Suprapubic skin (tissue), 4 donors: ENCODE data around the gene RND3. TPM values are rescaled to one million over a fixed set of nuclear protein-coding genes. Genes with fewer than 3 reads are reported as not detected.

ENCODE experiments used
- DNase-seq, 2 donors: peaks; one replicate each; pipeline ENCODE4 v3.0.0-alpha.2; 2019; ENCODE audit warnings: low spot score in 2 of 2
- H3K27ac ChIP-seq: fragments of 200-600 bp; sonication (generic); one replicate; pipeline ENCODE4 v1.5.1; 2019
- H3K27me3 ChIP-seq: fragments of 200-600 bp; sonication (generic); one replicate; pipeline ENCODE4 v1.5.1; 2019
- H3K36me3 ChIP-seq: fragments of 200-600 bp; sonication (generic); one replicate; pipeline ENCODE4 v1.5.1; 2019
- H3K4me1 ChIP-seq: fragments of 200-600 bp; sonication (generic); one replicate; pipeline ENCODE4 v1.5.1; 2019
- H3K4me3 ChIP-seq: fragments of 200-600 bp; sonication (generic); one replicate; pipeline ENCODE4 v1.5.1; 2019; ENCODE audit warnings: mild to moderate bottlenecking
- H3K9me3 ChIP-seq: fragments of 200-600 bp; sonication (generic); one replicate; pipeline ENCODE4 v1.5.1; 2019
- CTCF ChIP-seq, 2 donors: fragments of 200-600 bp in 1 of 2; fragments of 450-650 bp in 1 of 2; sonication (generic) in 1 of 2; IDR thresholded peaks; one replicate each; pipeline ENCODE4 v1.5.1; 2016 to 2019; ENCODE audit warnings: antibody characterized with exemption in 2 of 2, mild to moderate bottlenecking in 1 of 2, moderate library complexity in 1 of 2
- EP300 ChIP-seq: sonication (generic); formaldehyde crosslinking; IDR thresholded peaks from one replicate; pipeline ENCODE4 v1.6.1; 2017; ENCODE audit warnings: antibody characterized with exemption
- POLR2A ChIP-seq, 2 donors: fragments of 450-650 bp; IDR thresholded peaks; one replicate each; pipeline ENCODE4 v1.6.1; 2017; ENCODE audit warnings: antibody characterized with exemption in 2 of 2, mild to moderate bottlenecking in 2 of 2, moderate library complexity in 2 of 2
- POLR2AphosphoS5 ChIP-seq, 3 donors: sonication (generic); formaldehyde crosslinking; IDR thresholded peaks; one replicate each; pipeline ENCODE4 v1.6.1; 2017; ENCODE audit warnings: antibody characterized with exemption in 3 of 3
- WGBS: methylation state at CpG from one replicate; pipeline ENCODE4 v1.1.5; 2018; 5-methylcytosine and 5-hydroxymethylcytosine counted together
- total RNA-seq, 4 donors: library from RNA; depleted of rRNA; stranded (reverse); fragments of >200 nt; gene quantifications; one replicate each; pipeline ENCODE4 v1.1.0, GENCODE V29; 2016

Gene RND3
- total RNA-seq, 4 donors from 2014 or later, result 45.7 to 65.3 (median 56.9) TPM

DNA sequence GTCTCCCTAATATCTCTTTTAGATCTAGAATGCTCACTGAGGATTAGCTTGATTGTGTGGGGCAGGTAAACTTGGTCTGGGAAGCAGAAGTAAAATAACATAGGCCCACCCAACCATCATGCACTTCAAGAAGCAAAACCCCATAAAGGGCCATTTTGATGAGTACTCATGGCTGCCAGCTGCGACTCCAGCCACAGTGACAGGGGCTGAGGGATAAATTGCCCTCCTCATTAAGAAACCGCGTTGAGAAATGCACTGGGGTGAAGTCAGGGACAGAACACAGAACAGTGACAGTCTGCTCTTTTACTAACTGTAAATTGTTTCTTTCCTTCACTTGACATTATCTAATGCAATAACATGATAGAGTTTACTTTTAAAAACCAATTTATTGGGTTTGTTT is 60.2 kb downstream of the RND3 start:
- Histone ChIP-seq H3K27me3 (no peaks in the 10 kb centered on the region), H3K27ac (no peak overlapping the region), H3K9me3 (no peaks in the 10 kb centered on the region), H3K4me1 (no peaks in the 10 kb centered on the region), H3K4me3 (no peak overlapping the region), H3K36me3 (no peaks in the 10 kb centered on the region)
- 69% methylated on average over 3 of the region's 3 CpGs for WGBS
- no peak for TF ChIP-seq POLR2A (IDR thresholded peaks at IDR 0.05)
- no peak for TF ChIP-seq EP300
- no peak for TF ChIP-seq CTCF (IDR thresholded peaks at IDR 0.05)
- no peak for TF ChIP-seq POLR2AphosphoS5 (IDR thresholded peaks at IDR 0.05)
- DNase-seq, result no peak

DNA sequence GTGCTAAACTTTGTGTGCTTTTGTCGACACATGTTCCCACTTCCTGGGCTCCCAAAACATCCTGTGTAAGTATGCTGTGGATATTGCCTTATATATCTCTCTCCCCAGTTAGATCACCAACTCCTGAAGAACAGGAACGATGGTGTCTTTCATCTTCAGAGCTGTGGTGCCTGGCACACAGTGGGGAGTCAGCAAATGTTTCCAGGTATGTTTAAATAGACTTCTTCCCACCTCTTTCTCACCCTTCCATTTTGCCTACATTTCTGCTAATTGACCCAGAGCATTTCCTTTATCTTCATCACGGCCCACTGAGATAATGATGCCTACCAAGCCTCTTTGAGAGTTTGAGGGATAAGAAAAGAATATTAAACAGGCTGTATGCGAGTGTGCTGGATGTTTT is 60.7 kb downstream of the RND3 start:
- Histone ChIP-seq H3K4me1 (no peaks in the 10 kb centered on the region), H3K4me3 (no peak overlapping the region), H3K9me3 (no peaks in the 10 kb centered on the region), H3K27me3 (no peaks in the 10 kb centered on the region), H3K36me3 (no peaks in the 10 kb centered on the region), H3K27ac (no peak overlapping the region)
- TF ChIP-seq POLR2AphosphoS5 (IDR thresholded peaks at IDR 0.05), result no peak
- TF ChIP-seq POLR2A (IDR thresholded peaks at IDR 0.05), result no peak
- no peak for TF ChIP-seq EP300
- no peak for TF ChIP-seq CTCF (IDR thresholded peaks at IDR 0.05)
- no peak for DNase-seq
- 88% methylated on average over 4 of the region's 4 CpGs for WGBS

DNA sequence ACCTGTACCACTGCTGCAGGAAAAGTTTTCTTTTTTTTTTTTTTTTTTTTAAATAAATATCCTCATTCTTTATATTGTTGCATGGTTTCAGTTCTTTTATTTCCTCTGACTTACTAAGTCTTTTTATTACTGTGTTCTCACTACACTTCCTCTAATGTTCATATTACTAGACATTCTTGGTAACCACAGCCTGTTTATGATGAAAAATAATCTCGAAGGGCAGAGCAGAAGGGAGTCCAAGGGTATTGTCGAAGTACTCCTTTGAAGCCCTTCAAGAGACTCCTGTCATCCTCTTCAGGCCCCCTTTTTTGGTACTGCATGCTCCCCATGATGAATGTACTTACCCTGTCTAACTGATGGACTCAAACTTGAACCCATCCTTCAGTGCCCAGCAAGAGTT is 61.2 kb downstream of the RND3 start:
- Histone ChIP-seq H3K27me3 (no peaks in the 10 kb centered on the region), H3K4me1 (no peaks in the 10 kb centered on the region), H3K9me3 (no peaks in the 10 kb centered on the region), H3K27ac (no peak overlapping the region), H3K4me3 (no peak overlapping the region), H3K36me3 (no peaks in the 10 kb centered on the region)
- no peak for DNase-seq
- no peak for TF ChIP-seq CTCF (IDR thresholded peaks at IDR 0.05)
- no peak for TF ChIP-seq POLR2AphosphoS5 (IDR thresholded peaks at IDR 0.05)
- no peak for TF ChIP-seq EP300
- TF ChIP-seq POLR2A (IDR thresholded peaks at IDR 0.05), result no peak
- 82% methylated on average over 2 of the region's 2 CpGs for WGBS

DNA sequence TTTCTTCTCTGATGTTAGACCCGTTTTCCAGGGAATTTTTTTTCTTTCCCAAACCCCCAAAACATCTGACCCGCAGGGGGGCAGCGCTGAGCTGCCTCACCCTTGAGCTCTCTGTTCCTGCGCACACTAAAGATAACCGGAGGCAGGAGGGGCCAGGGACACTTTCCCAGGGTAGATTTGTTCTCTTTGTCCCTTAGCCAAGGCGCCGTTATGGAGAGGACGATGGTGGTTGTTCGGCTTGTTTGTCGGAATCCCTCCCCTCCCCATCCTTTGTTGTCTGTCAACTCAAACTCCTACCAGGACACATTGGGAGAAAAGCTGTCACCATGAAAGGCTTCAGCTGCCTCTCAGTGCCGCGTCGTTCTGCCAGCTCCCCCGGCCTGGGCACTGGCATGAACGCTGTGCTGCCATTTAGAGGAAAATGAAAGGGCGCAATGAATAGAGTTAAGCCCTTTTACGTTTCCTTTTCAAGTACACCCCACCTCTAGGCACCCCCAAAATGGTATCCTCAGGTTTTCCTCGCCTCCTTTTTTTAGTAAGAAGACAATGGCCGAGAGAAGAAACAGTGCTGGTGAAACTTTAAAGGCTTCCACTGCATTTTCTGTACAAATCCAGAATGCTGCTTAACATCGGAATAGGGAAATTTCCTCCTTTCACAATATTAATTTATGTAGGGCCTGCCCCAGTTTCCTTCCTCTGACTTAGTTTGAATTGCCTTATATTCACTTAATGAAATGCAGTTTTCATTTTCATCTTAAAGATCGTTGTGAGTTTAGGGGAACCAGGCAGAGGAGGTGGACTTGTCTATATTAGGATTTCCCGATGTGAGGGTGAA is 62.1 kb downstream of the RND3 start:
- Histone ChIP-seq H3K9me3 (no peaks in the 10 kb centered on the region), H3K27me3 (no peaks in the 10 kb centered on the region), H3K4me3 (no peak overlapping the region), H3K27ac (no peak overlapping the region), H3K36me3 (no peaks in the 10 kb centered on the region), H3K4me1 (no peaks in the 10 kb centered on the region)
- DNase-seq, result no peak
- 78% methylated on average over 22 of the region's 22 CpGs for WGBS
- TF ChIP-seq POLR2A (IDR thresholded peaks at IDR 0.05), result no peak
- TF ChIP-seq CTCF (IDR thresholded peaks at IDR 0.05), result no peak
- no peak for TF ChIP-seq POLR2AphosphoS5 (IDR thresholded peaks at IDR 0.05)
- no peak for TF ChIP-seq EP300

GRCh38 chr2:150424406-150424805 is 63.1 kb downstream of the RND3 start:
- Histone ChIP-seq H3K27ac (no peak overlapping the region), H3K4me1 (no peaks in the 10 kb centered on the region), H3K36me3 (no peaks in the 10 kb centered on the region), H3K27me3 (no peaks in the 10 kb centered on the region), H3K9me3 (no peaks in the 10 kb centered on the region), H3K4me3 (no peak overlapping the region)
- TF ChIP-seq CTCF (IDR thresholded peaks at IDR 0.05) (no peak), POLR2A (IDR thresholded peaks at IDR 0.05) (no peak), POLR2AphosphoS5 (IDR thresholded peaks at IDR 0.05) (no peak), EP300 (no peak)
- WGBS, result 91% methylated on average over 6 of the region's 6 CpGs
- DNase-seq, result no peak
